GM10847 (cell line): ENCODE measurements around the gene SERHL2.

Experiments
- POLR2A ChIP-seq: IDR thresholded peaks from 2 replicates; pipeline ENCODE4 v1.6.1; 2011; ENCODE audit not compliant: insufficient read length; ENCODE audit errors: extremely low read depth

Gene SERHL2, protein sequence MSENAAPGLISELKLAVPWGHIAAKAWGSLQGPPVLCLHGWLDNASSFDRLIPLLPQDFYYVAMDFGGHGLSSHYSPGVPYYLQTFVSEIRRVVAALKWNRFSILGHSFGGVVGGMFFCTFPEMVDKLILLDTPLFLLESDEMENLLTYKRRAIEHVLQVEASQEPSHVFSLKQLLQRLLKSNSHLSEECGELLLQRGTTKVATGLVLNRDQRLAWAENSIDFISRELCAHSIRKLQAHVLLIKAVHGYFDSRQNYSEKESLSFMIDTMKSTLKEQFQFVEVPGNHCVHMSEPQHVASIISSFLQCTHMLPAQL

DNA sequence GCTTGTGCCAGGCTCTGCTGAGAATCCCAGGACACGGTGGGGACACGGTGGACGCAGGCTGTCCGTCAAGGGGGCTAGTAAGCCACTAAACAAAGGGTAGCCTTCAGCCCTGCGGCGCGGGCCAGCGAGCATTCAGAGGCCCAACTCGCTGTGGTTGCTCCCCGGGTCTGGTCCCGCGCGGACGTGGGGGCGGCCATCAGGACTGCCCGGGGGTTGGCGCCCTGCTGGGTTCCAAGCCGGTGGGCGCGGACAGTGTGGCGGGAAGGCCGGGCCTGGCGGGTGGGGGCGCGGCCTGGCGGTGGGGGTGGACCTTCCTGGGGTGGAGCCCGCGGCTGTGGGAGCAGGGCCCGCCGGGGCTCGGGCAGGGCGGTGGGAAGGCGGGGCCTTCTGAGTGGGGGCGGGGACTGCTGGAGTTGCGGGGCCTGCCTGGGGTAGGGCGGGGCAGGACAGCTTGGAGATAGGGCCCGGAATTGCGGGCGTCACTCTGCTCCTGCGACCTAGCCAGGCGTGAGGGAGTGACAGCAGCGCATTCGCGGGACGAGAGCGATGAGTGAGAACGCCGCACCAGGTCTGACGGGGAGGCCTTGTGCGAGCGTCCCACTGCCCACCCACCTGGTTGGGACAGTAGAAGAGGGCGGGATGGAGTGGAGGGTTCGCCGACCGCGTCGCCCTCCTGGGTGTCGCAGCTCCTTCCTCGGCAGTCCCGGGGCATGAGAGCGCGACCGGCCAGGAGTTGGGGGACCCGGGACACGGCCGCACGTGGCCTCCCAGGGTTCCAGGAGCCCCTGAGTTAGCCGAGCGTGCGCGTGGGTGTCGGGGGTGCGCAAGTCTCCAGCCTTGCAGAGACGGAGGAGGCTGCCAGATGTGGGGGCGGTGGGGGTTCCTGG lies at the start of gene SERHL2:
TSS of gene SERHL2 (plus strand) at position 482 of the 887 bp plus-strand sequence. CDS start at position 547, 65 bp downstream.
- TF ChIP-seq POLR2A, result peak; percentile 11

DNA sequence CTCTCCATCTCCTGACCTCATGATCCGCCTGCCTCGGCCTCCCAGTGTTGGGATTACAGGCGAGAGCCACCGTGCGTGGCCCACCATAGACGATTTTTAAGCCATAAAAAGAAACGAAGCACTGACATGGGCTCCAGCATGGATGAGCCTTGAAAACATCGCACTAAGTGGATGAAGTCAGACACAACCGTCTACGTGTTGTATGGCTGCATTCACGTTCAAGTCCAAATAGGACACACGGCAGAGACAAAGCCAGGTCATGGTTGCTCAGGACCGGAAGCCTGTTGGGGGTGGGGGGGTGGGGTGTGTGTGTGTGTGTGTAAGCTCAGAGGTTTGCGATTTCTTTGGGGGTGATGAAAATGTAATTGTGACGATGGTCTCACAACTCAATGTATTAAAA lies 44.2 kb upstream of the SERHL2 start:
- no peak for TF ChIP-seq POLR2A

DNA sequence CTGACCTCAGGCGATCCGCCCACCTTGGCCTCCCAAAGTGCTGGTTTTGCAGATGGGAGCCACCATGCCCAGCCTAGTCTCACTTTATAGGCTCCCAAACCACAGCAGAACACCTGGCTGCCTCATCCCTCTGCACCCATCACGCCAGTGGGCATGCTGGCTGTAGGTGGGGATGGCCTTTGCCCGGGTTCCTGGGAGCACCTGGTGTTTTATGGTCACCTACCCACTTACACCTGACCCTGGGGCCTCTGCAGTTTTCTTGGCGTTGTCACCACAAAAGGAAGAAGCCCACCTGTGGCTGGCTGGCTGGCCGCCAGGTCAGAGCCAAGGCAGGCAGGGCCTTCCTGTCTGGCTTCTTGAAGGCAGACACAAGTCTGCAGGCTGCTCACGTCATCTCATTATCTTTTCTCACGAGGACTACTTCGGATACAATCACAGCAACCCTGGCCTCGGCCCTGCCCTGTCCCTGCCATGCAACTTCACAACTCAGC lies 42.3 kb upstream of the SERHL2 start:
- no peak for TF ChIP-seq POLR2A

DNA sequence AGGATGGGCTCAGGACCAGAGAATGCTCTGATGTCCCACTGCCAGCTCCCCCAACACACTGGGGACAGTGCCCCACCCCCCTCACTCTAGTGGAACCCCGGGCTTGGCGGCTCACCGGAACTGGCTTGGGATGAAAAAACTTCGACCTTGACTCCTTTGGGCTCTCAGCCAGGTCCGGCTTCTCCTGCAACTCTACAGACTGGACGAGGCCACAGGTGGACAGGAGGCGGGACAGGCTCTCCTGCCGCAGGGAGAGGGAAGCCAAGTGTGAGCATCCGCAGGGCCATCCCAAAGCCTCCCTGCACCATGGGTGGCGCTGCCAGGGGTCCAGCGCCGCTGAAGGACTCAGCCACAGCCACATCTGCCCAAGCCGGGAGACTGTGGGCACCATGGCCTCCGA lies 37.9 kb upstream of the SERHL2 start:
- no peak for TF ChIP-seq POLR2A

DNA sequence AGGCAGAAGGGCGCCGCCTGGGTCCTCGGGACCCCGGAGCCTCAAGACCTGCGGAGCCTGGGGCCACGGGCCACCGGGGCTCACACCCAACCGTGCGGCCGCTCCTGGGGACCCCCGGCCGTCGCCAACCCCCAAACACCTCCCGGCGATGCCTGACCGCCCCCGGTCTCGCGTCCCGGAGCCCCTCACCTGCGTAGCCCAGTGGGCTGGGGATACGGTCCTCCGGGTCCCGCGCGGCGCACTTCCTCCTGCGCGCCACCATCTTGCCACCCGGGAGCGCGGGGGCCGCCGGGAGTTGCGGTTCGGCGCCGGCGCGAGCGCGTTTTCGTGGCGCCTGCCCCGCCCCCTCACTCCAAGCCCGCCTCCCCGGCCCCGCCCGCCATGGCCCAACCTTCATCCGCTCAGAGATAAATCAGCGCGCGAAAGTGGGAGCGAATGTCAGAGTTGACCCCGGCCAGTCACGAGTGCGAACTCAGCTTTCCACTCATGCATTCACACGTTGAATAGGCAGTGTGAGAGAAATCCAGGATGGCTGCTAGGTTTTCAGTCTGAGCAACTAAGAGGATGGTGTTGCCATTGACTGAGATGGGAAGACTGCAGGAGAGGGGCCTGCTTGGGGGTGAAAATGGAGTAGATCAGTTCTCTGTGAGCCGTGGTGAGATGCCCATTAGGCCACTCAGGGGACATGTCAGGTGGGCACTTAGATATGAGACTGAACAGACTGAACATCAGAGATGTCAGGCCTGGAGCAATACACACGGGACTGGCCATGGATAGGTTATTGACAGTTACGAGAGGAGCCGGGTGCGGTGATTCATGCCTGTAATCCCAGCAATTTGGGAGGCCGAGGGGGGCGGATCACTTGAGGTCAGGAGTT lies 34.0 kb upstream of the SERHL2 start, which contains the start of gene RRP7A:
TSS of gene RRP7A (minus strand) at position 272 of the 877 bp plus-strand sequence. CDS start at position 262, 10 bp downstream.
- peak; percentile 87 for TF ChIP-seq POLR2A

DNA sequence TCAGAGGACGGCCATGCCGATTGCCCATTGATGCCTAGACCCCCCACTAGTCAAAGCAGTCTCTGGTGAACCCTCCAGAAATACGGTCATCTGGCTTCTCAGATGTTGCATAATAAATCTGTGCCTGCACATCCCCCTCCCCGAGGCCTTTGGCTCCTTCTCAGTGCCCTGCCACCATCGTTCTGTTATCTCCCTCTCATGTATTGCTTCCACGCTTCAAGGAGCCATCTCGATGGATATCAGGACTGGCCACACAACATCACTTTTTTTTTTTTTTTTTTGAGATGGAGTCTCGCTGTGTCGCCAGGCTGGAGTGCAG lies 32.6 kb upstream of the SERHL2 start:
- no peak for TF ChIP-seq POLR2A

DNA sequence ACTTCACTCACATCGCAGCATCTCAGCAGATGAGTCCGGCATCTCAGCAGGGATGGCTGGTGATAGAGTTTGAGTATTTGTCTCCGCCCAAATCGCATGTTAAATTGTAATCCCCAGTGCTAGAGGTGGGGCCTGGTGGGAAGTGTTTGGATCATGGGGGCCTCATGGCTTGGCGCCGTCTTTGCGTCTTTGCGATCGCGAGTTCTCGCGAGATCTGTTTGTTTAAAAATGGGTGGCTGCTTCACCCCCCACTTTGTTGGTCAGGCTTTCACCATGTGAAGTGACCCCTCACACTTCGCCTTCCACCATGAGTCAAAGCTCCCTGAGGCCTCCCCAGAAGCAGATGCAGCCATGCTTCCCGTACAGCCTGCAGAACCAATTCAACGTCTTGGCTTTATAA lies 31.2 kb upstream of the SERHL2 start:
- TF ChIP-seq POLR2A, result no peak

DNA sequence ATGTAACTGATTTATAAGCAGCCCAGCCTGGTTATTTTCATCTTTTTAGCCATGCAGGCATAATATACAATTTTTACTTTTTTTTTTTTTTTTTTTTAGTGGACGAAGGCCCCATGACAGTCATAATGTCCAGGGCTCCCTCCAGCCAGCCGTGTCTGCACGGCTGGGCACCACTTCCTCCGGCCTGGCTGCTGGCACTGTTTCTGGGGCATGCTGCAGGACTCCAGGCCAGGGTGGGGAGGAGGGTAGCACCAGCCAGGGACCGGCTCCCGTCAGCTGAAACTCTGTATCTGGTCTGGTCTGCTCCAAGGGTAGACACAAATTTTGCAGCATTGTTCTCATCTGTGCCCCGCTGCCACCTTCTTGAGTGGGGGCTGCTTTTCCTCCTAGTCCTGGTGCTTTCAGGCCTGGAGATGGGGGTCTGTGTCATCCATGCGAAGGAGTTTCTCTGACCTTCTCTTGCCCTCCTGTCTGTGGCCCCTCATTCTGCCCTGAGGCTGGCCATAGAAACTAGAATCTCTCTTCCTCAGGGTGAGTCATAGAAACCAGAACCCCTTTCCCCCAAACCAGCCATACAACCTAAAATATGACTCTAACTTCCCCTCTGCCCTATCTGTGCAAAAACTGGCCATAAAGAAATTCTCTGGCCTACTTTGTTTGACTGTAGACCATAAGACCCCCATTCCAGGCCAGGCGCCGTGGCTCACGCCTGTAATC lies 25.0 kb upstream of the SERHL2 start:
- no peak for TF ChIP-seq POLR2A

DNA sequence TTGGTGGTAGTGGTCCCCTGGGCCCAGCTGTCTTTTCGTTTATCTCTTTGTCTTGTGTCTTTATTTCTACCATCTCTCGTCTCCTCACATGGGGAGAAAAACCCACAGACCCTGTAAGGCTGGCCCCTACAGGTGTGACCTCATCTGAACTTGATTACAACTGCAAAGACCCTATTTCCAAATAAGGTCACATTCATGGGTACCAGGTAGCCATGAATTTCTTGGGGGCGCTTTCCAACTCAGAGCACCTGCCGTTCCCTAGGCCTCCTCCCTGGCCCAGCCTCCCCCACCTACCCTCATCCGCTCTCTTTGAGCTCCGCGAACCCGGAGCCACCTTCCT lies 20.1 kb upstream of the SERHL2 start:
- no peak for TF ChIP-seq POLR2A

DNA sequence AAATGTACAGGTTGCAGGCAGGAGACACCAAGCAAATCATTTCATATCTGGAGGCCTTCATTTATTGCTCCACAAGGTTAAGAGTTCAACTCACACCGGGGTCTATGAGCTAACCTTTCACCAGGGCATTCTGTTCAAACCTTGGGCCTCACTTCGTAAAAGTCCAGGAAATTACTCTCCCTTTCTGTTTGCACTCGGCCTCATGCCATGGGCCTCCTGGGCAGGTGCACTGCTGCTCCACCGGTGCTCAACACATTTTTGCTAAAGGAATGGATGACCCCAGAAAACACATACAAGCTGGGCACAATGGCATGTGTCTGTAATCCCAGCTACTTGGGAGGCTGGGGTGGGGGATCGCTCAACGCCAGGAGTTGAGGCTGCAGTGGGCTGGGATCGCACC lies 17.6 kb upstream of the SERHL2 start:
- TF ChIP-seq POLR2A, result no peak

DNA sequence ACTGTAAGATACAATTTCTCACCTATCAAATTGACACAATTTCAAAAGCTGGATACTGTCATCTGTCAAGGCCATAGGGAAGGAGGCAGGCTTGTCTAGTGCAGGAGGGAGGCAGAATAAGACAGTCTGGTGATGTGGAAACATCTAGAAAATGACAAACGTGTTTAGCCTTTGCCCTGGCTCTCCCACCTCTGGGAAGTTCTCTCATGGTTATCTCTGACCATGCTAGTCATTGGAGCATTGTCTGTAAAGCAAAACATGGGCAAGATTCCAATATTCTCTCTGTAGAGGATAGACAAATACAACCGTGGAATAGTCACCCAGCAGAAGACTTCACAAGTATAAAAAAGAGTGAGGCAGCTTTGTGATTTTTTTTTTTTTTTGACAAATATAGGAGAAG lies 9.1 kb upstream of the SERHL2 start:
- no peak for TF ChIP-seq POLR2A

DNA sequence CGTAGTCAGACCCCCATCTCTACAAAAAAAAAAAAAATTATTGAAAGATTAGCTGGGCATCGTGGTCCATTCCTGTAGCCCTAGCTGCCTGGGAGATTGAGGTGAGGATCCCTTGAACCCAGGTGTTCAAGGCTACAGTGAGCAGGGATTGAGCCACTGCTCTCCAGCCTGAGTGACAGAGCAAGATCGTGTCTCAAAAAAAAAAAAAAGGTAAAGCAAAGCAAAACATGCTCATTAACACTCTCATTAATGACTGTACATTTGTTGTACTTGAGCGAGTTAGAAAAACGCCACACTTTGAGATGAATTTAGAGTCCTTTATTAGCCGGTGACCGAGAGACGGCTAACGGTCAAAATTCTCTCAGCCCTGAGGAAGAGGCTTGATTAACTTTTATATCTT lies 6.2 kb upstream of the SERHL2 start:
- no peak for TF ChIP-seq POLR2A

DNA sequence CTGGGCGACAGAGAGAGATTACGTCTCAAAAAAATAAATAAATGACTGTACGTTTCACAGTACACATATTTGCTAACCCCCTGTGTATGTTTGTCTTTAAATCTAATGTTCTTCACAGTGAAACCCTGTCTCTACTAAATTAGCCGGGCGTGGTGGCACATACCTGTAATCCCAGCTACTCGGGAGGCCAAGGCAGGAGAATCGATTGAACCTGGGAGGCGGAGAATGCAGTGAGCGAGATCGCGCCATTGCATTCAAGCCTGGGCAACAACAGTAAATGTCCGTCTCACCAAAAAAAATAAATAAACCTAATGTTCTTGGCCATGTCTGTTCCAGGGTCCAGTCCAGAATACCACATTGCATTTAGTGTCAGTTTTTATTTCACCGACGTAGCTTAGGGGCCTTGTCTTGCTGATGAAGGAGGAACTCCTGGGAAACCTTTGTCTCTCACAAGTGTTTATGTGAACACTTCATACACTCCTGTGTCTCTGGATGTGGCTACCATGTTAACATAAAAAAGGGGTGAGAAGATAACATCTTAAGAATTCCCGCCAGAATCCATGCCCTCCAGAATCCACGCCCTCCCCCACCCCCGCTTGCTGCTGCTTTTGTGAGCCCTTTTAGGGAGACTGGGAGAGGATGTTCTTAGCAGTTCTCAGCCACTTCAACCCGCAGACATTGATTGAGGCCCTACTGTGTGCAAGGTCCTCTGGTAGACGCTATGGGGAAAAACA lies 5.0 kb upstream of the SERHL2 start:
- no peak for TF ChIP-seq POLR2A
